G401 (cell line): ENCODE measurements around the gene TBC1D8. TPM values are rescaled to one million over a fixed set of nuclear protein-coding genes. Genes with fewer than 3 reads are reported as not detected.

Experiments
- DNase-seq: peaks from one replicate; pipeline ENCODE4 v3.0.0-alpha.2; 2015; ENCODE audit warnings: low spot score
- in situ Hi-C: cut with HindIII; loops from 2 replicates; pipeline ENCODE4 v1.10.0; 2016; ENCODE audit warnings: low sequenced_read_pairs, mixed read lengths
- total RNA-seq: library from RNA; depleted of rRNA; stranded (reverse); fragments of >200 nt; shearing (Covaris generic); gene quantifications from 2 replicates; pipeline ENCODE4 v1.2.3, GENCODE V29; 2014

TBC1D8 gene
- total RNA-seq, 1 experiment from 2014 or later: 5.8 TPM

DNA sequence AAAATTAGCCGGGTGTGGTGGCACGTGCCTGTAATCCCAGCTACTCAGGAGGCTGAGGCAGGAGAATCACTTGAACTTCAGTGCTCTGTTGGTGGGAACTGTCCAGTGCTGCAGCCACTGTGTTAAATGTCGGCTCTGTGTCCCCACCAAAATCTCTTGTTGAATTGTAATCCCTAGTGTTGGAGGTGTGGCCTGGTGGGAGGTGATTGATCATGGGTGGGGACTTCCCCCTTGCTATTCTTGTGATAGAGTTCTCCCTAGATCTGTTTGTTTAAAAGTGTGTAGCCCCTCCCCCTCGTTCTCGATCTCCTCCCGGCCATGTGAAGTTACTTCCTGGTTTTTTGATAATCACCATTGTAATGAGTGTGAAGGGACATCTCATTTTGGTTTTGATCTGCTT lies 158.9 kb downstream of the TBC1D8 start:
- in situ Hi-C loops: no loop called here
- DNase-seq: no peak

DNA sequence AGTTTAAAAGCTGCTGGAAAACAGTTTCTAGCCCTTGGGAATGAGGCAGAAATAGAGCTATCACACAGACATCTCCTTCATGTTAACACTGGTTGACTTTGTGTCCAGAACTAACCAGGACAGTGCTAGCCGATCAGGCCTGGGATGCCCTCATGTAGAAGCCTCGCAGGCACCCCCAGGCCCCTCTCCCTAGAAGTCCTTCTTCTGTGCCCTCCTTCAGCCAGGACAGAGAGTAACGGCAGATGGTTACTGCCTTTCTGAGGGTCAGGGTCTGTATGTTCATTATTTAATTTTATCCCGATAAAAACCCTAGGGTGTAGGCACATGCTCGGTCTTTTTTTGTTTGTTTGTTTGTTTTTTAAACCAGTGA lies 159.8 kb downstream of the TBC1D8 start:
- in situ Hi-C loops: no loop called here

DNA sequence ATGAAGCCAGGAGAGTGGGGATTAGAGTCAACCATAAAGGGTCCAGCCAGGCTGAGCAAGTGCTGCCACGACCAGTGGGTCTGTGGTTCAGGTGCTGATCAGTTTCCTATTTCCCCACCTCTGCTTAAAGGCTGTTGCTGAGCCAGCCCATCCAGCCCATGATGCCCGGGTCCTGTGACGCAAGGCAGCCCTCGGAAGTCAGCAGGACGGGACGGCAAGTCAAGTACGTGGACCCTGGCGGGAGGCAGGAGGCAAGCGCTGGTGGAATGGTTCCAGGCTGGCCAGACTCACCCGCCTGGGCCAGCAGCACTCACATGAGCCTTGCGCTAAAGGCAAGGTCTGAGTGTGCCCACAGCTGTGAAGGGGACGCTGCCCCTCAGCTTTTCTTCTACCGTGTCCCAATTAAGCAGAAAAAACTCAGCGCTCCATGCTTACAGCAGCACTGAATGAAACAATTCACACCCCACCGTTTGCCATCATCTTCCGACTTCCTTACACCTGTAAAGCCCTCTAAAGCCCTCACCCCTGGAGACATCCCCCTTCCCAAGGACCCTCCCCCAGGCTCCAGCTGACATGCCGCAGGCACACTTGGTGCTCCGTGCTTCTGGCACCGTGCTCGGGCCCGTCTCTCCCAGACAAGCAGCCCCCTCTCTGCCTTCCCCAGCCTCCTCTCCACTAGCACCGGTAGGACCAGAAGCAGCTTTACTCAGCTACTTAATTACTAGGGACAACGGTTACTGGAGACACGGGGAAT lies 160.4 kb downstream of the TBC1D8 start:
- in situ Hi-C loops: no loop called here
- no peak for DNase-seq

More for the DNA sequence above, 159.8 kb downstream of the TBC1D8 start:
- DNase-seq: no peak

DNA sequence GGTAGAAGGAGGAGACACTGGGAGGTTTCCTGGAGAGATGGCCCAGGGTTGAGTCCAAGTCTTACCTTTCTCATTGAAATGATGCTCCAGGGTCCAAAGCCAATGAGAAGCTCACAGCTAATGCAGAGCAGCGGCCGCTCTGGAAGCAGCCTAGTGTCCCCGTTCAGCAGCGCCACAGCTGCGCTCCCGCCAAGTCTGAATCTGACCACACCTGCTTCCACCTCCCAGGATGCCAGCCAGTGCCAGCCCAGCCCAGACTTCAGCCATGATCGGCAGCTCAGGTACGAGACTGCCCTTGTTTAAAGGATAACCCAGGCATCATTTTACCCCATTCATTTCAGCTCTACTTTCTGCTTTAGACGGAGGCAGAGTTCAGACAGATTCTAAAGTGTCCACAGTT lies 161.0 kb downstream of the TBC1D8 start:
- in situ Hi-C loops: no loop called here
- DNase-seq: no peak

DNA sequence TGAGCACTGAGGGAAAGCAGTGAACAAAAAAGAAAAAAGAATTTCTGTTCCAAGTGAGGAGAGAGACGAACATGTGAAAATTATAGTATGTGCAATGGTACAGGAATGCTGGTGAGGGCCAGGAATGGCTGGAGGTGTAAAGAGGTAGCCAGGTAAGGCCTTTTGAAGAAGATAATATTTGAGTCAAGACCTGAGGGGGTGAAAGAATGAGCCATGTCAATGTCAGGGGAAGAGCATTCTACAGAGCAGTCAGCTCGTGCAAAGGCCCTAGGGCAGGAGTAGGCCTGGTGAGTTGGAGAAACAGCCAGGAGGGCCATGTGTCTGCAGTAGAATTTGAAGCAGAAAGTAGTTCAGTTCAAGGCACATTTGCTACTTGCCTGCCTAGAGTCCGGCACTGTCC lies 161.5 kb downstream of the TBC1D8 start:
- DNase-seq: no peak
- in situ Hi-C loops: no loop called here

DNA sequence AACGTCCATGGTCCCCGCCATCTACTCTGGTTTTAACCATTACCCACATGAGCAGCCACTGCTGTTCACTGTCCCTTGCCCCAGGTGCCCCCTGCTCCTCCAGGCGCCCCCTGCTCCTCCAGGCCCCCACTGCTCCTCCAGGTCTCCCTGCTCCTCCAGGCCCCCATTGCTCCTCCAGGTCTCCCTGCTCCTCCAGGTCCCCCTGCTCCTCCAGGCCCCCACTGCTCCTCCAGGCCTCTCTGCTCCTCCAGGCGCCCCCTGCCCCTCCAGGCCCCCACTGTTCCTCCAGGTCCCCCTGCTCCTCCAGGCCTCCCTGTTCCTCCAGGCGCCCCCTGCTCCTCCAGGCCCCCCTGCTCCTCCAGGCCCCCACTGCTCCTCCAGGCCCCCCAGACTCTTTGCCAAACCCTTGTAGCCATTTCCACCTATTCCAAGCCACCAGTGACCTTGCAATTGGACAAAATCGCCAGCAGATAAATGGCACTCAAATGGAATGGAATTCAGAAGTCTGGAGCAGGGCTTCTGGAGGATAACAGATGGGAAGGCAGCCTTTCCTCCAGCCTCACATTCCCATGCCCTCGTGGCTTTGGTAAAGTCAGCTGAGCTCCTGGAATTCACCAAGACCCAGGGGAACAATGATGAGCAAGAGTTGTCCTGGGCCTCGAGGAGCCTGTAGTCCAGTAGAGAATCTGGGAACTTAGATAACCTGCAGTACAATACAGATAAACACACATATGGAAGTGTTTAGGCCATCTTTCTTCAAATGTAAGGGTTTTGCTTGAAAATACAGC lies 162.4 kb downstream of the TBC1D8 start:
- in situ Hi-C loops: no loop called here

DNA sequence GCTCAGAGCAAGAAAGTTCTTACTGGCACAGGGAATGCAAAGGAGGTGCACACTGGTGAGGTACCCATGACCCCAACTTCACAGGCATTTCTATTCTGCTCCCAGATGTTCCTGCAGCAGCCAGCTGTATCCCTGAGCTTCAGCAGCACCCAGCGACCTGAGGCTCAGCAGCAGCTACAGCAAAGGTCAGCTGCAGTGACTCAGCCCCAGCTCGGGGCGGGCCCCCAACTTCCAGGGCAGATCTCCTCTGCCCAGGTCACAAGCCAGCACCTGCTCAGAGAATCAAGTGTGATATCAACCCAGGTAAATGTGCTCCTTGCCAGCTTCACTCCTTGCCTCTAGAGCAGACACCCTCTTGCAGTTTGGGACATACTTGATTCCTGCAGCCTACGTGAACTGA lies 163.2 kb downstream of the TBC1D8 start:
- in situ Hi-C loops: no loop called here
- no peak for DNase-seq

More for the DNA sequence above, 162.4 kb downstream of the TBC1D8 start:
- no peak for DNase-seq

DNA sequence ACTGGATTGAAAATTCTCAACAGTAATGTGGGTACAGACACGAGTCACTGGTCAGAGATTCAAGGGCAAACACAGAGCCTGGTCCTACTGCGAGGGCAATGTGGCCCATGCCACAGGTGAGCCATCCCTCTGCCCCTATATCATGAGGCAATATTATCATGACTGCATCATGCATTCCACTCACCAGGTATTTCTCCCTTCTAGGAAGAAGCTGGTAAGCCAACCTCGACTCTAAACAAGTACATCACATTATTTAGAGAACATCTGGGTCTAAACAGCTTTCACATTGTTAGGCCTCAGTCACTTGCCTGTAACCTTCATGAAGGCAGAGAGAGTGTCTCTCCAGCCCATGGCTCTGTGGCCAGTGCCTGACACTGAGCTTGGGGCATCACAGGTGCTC lies 163.6 kb downstream of the TBC1D8 start:
- in situ Hi-C loops: no loop called here
- no peak for DNase-seq

DNA sequence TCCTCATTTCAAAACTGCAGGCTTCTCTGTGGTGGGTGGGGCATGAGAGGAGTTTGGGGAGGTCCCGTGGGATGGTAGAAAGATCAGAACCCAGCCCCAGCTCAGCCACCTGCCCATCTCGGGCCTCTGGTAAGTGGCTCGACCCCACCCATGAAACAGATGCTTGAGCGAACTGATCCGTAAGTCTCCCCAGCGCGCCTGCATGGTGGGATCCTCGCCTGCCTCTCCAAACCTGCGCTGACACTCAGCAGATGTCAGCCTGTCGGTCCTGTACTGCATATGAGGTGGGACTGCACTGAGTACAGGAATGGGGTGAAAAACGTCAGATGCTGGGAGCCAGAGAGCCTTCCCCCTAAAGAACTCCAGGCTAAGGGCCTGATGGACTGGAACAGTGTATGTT lies 165.0 kb downstream of the TBC1D8 start:
- in situ Hi-C loops: no loop called here

DNA sequence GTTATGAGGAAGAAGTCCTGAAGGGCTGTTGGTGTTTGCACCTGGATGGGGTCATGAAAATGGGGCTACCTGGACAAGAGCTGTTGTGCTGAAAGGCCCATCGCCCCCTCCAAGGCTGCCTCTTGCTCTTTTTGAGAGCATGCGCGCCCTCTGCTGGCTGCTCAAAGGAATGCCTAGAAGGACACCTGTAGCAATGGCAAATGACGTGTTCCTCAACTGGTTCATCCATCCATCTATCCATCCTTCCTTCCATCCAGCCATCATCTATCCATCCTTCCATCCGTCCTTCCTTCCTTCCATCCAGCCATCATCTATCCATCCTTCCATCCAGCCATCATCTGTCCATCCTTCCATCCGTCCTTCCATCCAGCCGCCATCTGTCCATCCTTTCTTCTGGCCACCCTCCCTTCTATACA lies 166.3 kb downstream of the TBC1D8 start:
- in situ Hi-C loops: no loop called here

More for the DNA sequence above, 165.0 kb downstream of the TBC1D8 start:
- no peak for DNase-seq

DNA sequence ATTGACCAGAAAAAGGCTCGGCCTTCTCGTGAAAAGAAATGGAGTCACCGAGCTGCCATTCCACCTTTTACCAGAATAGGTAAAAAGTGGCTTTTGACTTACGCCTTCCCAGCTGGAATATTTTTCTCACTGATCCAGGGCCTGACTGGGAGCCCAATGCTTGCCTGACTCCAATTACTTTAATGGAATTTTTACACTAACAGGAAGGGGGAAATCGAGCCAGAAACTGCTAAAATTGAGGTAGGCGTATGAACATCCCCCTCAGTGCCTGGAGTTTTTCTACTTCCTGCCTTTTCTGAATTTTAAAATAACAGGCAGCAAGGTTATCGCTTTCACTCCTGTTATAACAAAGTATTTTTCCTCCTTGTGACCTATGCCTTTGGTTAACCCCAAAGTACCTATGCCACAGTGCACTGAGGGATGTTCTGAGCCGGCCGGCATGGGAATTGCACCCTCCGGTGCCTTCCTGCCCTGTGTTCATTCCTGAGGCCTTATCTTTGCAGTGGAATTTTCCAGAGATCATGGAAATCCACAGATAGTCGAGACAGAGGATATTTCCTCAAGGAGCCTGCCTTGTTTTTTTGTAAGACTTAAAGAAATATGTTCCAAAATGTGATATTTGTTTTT lies 167.4 kb downstream of the TBC1D8 start:
- in situ Hi-C loops: no loop called here
- no peak for DNase-seq

More for the DNA sequence above, 166.3 kb downstream of the TBC1D8 start:
- peak; percentile 80 for DNase-seq

DNA sequence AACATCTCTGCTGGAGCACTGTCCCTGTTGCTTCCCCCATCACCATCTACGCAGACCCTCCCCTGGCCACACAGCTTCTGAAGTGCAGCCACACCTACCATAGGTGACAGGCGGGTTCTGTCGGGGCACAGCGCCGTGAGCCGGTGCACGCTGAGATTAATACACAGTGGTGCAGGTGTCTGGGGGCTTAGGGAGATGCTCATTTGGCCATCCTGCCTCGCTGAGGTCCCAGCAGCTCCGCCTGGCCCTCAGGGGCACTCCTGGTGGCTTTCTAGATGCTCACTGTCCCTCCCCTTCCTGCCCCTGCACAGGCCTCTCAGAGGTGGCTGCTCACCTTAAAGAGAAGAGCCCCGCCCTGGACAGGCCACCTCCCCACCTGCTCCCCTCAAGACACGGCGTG lies 168.0 kb downstream of the TBC1D8 start:
- in situ Hi-C loops: no loop called here
- no peak for DNase-seq

DNA sequence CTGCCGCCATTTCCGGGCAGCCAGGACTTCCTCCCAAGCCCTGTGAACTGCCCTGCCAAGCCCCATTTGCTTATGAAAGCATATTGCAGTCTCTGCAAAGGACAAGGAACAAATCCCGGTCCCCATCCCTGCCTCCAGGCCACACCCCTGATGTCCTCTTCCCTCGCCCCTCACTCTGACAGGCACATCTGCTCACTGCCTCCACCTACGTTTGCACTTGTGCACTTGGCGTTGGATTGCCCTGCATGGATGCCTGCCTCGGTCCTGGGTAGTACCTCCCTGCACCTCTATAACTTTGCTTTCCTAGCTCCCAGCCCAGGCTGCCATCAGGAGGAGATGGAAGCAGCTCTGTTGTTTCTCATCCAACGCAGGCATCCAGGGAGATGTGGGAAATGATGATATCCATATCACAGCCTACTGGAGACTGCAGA lies 168.7 kb downstream of the TBC1D8 start:
- in situ Hi-C loops: no loop called here
- no peak for DNase-seq

DNA sequence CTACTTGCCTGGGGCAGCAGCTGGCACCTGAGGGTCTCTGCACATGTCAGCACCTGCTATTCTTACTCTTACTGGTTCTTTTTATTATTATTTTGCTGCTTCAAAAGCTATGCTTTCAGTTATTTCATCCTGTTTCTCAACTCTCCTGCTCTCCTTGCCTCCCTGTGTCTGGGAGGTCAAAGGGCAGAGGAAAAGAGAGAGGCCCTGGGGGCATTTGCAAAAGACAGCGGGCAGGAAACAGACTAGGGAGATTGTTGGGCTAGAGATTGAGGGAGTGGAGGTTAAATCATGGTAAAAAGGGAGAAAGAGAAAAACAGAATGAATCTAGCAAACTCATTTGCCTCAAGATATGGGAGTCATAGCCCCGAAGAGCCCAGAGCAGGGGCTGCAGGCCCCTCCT lies 170.2 kb downstream of the TBC1D8 start:
- in situ Hi-C loops: no loop called here
- no peak for DNase-seq

DNA sequence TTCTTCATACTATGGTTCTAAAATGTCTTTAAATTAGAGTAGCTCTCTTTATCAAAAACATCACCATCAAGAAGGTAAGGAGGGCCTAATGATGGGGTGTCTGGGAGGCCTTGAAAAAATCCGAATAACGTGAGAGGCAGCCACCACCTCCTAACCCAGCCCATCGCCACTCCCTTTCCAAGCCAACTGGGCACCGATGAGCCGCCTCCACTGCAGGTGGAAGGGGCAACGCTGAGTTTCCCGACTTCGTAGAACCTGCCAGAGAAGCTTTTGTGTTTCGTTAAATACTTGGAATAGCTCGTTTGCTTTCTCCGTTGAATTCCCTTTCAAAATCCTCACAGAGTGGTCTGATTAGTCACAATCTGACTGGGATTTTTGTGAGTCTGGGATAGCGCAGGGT lies 171.1 kb downstream of the TBC1D8 start:
- DNase-seq: no peak
- in situ Hi-C loops: no loop called here

DNA sequence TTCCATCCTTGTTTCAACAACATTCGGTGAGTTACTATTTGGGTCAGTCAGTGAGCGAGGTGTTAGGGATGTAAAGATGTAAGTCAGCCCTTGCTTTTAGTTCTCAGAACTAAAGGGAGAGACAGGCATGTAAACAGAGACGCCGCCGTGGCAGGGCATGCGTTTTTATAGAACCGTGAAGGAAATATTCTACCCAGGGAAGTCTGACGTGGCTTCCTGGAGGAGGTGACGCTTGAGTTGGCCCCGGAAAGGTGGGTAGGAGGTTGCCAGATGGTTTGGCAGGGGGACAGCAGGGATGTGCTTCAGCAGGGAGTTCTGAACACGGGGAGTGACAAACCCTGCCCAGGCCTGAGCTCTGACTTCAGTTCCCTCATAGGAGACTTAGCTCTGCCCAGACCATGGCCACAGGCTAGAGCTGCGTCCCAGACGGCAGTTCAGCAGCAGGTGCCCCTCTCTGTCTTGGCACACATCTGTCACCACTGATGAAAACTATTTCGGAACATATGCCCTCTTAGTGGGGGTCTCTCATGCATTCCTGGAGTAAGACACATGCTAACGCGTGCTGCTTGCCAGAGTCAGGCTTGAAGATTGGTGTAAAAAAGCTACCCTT lies 172.5 kb downstream of the TBC1D8 start:
- DNase-seq: peak; percentile 67
- in situ Hi-C loops: no loop called here

DNA sequence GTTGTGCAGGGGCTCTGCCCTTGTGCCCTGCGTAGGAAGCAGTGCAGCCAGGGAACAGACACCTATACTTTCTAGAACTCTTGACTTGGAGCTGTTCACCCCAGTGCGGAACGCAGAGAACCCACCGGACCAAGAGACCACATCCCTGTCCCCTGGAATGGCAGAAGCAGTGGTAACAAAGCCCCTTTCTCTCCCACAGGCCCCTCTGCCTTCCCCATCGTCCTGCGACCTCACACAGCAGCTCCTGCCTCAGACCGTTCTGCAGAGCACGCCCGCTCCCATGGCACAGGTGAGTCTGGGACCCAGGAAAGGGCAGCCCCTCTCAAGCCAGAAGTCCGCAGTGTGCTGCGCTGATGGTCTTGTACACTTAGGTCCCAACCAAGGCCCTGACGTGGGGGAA lies 173.7 kb downstream of the TBC1D8 start:
- no peak for DNase-seq
- in situ Hi-C loops: no loop called here

DNA sequence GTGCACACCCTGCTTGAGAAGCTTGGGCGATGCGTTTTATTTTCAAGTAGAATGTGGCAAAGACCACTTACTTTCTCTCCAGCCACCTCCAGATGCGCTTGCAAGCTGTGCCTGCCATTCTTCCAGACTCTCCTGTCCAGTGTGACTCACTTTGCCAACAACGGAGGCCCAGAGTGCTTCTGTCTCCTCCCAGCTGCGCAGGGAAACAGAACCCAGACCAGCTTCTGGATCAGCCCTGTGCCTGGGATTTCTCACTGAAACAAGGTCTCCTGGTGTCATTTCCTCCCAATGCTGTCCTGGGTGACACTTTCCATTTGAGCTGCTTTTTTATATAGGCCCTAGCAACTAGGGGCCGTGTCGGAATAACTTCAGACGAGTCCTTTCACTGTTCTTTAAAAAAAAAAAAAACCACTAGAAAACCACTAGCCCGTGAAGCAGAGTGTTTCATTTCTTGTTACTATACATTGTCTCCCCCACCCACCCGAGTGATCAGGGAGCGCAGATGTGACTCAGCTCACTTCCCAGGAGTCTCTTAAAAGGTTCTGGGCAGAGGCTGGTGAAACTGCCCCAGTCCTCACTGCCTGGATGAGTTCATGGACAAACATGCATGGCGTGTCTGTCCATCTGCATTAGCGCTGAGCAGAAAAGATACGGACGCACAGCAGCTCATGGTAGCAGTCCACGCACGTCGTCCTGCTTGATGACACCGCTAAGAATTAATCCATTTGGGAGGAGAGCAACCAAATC lies 174.4 kb downstream of the TBC1D8 start:
- DNase-seq: no peak

DNA sequence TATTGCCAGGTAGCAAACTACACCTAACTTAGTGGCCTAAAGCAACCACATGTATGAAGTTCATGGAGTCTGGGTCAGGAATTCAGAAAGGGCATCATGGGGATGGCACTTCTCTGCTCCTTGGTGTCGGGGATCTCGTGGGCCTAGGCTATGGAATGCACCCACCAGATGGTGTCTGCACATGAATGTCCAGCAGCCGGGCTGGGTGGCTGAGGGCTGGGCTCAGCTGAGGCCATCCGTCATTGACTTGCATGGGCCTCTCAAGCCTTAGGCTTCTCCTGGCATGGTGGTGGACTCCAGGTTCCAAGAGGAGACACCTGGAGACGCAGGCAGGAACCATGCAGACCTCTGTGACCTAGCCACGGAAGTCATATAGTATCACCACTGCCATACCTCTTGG lies 175.1 kb downstream of the TBC1D8 start:
- no peak for DNase-seq
- in situ Hi-C loops: no loop called here

More for the DNA sequence above, 174.4 kb downstream of the TBC1D8 start:
- in situ Hi-C loops: no loop called here
